ENCODE results near the gene TRIP13.
A peak's percentile ranks its signal among the peaks of the same experiment; 100 is the strongest.
"Not testable (repeated sequence)": the region's sequence is repeated elsewhere in the genome, so short reads cannot be mapped to it uniquely, and the experiment has no call there.

TRIP13 gene

DNA sequence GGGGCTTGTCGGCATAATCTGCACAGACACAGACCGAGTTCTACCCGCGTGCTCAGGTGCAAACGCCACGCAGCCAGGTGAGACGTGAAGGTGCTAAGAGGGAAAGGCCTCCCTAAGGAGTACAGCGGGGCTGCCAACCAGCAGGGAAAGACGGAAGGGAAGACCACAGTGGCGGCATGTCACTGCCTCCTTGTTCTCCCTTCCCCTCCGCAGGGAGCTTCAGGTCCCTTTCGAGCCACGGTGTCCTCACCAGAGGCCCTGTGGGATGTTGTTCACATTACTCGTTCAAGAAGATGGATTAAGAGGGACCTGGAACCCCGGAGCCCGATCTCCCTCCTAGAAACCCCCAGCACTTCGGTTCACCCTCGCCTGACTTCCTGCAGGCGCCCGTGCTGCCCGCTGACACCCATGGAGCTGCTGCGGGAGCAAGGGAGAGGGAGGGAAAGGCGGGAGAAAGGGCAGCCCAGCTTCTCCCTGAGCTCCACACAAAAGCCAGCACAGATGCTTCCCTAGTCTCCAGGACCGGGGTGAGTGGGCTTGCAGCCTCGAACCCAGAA is 769 bp upstream of the TRIP13 start:
- peak; percentile 51 for DNase-seq

GRCh38 chr5:893137-893506 is 438 bp downstream of the TRIP13 start:
- no peak for DNase-seq

GRCh38 chr5:893711-894110 is 1.0 kb downstream of the TRIP13 start:
- DNase-seq, result no peak

- no peak for DNase-seq
These were observed 8.1 kb downstream of the TRIP13 start for GRCh38 chr5:900781-901180.

DNA sequence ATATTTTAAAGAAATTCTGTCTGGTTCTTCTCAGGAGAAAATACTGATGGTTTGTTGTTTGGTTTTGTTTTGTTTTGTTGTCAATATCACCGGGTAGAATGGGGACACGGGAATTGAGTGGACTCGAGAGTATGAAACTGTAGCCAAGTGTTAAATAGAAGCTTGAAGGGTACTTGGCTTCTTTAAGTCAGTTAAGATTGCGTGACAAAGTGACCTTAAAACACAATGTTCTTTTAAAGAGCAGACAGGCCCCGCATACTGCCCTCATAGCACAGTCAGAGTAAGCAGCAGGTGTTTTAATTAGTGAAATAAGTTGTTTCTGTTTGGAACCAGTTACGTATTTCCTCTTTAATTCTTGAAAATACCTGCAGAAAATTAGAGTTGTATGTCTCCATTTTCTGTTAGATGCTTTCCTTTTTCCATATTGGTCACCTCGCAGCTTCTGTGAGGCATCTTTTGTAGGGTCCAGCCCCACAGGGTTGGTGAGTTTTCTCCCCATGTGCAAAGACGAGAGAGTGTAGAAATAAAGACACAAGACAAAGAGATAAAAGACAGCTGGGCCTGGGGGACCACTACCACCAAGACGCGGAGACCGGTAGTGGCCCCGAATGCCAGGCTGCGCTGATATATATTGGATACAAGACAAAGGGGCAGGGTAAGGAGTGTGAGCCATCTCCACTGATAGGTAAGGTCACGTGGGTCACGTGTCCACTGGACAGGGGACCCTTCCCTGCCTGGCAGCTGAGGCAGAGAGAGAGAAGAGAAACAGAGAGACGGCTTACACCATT is 9.6 kb downstream of the TRIP13 start:
- no peak for DNase-seq

DNA sequence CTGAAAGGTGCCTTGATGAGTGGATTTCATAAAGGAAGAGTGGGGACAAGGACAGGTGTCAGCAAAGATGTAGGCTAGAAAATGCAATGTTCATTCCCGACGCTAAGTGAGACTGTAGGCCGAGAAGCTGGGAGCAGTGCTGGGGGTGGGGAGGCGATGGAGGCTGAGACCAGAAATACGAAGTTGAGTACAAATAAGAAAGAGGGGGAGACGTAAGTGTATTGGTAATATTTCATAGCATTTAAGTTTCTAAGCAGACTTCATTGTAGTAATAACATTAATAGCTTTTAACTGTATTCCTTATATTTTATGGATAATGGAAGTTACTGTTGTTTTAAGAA is 11.0 kb downstream of the TRIP13 start:
- DNase-seq, result no peak

DNA sequence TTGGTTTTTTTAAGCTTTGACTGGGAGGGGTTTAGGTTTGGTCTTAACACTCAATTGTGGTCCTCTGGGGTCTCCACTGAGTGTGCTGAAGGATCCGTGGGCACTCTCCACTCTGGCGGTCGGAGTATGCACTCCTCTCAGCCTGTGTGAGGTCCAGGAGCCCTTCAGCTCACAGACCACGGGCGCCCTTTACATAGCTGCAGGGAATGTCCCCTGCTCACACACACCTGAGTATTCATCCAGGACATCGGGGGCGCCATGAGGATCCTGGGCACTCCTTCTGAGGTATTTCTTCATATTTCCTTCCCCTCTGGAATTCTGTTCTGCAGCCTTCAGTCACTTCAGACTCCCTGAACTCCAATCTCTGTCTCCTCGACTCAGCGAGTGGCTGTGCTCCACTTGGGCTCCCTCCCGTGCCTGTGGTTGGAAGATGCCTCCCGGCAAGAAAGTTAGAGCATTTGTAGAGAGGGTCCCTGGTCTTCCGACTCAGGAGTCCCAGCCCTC is 12.5 kb downstream of the TRIP13 start:
- no peak for DNase-seq

DNA sequence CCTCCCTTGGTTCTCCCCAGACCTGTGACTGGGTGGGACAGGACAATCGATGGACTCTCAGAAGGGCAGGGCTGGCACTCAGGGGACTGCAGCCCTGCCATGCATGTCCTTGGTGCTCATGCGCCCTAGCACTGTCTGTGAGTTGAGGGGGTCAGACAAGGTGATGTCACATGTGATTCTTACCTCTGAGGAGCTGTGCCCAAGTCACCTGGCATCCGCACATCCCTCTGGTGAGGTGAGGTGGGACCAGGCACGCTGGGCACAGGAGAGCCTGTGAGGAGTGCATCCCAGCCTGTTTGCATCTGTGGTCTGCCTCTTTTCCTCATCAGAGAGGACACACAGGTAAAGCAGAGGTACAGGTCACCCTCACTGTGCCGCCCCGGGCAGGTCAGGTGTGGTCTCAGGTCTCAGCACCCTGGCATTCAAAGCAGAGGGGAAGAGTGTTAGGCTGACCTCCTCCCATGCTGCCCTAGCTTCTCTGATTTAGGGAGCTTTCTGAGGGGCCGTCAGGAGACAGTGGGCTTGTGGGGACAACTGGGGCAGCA is 14.8 kb downstream of the TRIP13 start:
- no peak for DNase-seq

GRCh38 chr5:908172-908571 is 15.5 kb downstream of the TRIP13 start:
- DNase-seq, result no peak

DNA sequence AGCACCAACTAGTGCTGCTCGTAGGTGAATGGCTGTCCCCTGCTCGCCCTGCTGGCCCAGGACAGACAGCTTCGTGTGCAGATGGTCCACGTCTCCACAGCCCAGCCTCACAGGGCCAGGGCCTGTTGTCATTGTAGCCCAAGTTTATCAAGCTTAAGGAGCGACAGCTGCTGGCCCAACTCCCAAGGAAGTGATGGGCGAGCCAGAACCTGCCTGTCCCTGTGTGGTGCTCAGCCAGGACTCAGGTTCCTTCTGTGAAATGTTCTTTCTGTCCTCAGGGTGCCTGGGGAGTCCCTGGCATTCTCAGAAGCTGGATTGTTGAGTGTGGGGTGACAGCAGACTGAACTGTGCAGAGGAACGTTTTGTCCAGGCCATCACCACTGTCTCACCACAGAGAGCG is 16.4 kb downstream of the TRIP13 start:
- no peak for DNase-seq

DNA sequence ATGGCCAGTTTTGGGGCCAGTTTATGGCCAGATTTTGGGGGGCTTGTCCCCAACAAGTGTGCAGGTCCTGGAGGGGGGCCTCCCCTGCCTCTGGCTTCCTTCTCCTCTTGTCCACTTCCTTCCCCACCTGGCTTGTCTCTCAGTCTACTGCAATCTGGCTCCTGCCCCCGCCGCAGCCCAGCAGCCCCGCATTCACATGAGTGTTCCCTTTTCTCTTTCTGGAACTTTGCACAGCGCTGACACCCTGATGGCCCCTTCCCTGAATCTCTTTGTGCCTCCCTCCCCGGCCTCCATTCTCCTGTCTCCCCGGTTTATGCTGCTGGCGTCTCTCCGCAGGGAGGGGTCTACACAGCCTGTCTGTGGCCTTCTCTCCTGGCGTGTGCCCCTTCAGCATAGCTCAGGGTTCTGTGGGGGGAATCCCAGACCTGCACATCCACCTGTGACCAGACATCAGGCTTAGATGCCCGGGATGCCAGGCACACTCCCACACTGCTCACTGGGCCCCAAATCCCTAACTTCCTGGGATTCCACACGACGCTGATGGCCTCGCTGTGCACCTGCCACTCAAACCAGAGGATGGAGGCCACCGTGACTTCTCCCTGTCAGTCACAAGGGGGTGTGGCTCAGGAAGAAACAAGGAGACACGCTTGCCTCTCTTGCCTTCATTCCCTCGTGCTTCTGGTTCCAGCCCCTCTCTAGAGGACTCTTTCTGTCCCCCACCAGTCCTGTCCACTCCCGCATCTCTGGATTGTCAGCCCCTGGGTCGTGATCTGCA is 17.5 kb downstream of the TRIP13 start:
- DNase-seq, result no peak

GRCh38 chr5:910769-911160 is 18.1 kb downstream of the TRIP13 start:
- no peak for DNase-seq

GRCh38 chr5:911601-912000 is 18.9 kb downstream of the TRIP13 start:
- DNase-seq, result no peak

DNA sequence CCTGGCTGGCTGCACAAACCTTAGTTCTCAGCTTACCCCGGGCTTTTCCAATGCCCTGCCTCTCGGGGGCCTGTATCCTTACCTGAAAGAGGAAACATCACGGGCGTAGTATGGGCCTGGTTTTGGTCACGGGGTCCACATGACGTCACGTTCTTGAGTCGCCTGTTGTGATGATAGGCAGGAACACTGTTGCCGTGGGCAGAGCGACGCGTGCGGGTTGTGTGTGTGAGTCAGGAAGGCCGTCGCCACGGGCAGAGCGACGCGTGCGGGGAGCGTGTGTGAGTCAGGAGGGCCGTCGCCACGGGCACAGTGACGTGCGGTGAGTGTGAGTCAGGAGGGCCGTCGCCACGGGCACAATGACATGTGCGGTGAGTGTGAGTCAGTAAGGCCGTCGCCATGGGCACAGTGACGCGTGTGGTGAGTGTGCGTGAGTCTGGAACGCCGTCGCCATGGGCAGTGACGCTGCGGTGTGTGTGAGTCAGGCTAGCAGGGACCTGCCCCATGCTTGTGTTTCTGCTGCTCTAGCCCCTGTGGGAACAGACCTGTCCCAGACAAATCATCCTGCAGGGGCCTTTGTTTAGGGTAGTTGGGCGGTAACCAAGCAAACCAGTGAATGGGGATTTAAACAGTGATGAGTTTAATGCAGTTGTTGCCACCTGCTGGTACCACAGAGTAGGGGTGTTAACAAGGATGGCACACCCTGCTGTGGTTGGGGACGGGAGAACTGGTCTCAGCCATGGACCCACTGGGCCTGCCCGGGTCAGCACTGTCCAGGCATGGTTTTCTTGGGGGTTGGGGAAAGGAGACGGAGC is 19.8 kb downstream of the TRIP13 start:
- no peak for DNase-seq

GRCh38 chr5:914174-914573 is 21.5 kb downstream of the TRIP13 start:
- no peak for DNase-seq

DNA sequence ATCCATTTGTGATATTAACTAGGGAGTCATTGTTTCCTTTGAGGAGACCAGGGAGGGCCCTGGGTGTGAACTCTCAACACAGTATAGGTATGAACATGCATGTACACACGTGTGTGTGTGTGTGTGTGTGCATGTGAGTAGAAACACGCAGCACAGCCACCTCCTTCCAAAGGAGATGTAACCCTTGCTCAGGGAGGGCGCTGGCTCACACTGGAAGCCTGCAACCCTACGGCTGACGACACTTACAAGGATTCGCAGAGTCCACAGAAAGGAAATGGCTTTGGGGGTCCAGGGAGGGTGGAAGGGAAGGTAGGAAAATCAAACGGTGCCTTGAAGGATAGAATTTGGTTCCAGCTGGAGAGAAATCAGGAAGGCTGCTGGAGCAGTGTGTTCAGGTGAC is 21.9 kb downstream of the TRIP13 start:
- DNase-seq, result no peak

DNA sequence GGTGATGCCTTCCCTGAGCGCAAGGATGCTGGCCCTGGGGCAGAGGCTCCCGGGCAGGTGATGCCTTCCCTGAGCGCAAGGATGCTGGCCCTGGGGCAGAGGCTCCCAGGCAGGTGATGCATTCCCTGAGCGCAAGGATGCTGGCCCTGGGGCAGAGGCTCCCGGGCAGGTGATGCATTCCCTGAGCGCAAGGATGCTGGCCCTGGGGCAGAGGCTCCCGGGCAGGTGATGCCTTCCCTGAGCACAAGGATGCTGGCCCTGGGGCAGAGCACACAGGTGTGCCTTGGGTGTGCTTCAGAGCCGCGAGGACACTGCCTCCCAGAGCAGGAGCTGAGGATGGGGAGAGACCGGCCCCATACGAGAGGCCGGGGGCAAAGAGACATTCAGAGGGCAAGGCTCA is 22.7 kb downstream of the TRIP13 start:
- DNase-seq, result not testable (repeated sequence)

DNA sequence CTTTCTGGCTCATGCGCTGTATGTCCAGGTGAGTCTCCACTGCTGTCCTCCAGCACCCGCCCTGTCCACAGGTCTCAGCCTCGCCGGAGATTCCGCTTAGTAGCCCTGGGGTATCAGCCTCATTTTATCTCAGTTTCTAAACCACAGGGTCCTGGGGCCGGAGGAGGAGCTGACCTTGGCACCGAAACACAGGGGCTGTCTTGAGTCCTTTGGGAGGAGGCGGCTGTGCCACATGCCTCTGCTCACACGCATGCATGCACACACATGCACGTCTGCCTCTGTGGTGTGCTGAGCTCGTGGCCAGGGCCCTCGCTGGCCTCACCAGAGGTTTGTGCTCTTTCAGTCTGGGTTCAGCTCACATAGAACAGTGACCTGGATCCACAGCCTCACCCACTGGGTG is 23.3 kb downstream of the TRIP13 start:
- no peak for DNase-seq

DNA sequence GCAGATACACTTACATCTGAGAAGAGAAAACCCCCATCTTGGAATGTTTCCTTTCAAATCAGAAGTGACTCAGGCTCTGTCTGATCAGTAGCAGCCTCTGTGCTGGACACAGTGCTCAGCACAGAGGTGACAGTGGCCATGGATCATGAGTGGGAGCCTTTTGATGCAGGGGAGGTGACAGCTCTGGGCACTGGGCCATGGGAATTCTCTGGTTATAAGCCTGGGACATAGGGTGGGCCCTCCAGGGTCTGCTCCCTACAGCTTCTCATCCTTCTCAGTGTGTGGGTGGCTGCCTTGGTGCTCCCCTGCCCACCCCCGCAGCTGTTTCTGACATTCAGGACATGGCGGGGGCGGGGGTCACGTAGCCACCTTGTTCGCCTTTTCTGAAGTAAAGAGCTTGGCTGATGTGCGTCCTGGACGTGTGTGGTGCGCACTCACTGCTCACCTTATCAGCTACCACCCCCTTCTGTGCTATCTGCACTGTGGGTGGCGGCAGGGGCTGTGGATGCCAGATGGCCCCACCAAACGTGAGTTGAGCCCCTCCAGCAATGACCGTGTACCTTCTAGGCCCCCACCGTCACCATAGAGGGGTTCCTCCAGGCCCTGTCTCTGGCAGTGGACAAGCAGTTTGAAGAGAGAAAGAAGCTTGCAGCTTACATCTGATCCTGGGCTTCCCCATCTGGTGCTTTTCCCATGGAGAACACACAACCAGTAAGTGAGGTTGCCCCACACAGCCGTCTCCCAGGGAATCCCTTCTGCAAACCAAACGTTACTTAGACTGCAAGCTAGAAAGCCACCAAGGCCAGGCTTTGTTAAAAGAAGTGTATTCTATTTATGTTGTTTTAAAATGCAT is 24.0 kb downstream of the TRIP13 start:
- no peak for DNase-seq

- not testable (repeated sequence) for DNase-seq
These were observed 26.0 kb downstream of the TRIP13 start for GRCh38 chr5:918717-919116.

- DNase-seq, result no peak
These were observed 26.8 kb downstream of the TRIP13 start for GRCh38 chr5:919356-920000.

Measured in right kidney (tissue), 1 donor.